Measurements from ENCODE around the gene ARMC7. TPM values are rescaled to one million over a fixed set of nuclear protein-coding genes. Genes with fewer than 3 reads are reported as not detected.

Gene ARMC7
- polyA plus RNA-seq, 6 donors from 2014 or later = 2.0 to 6.0 (median 4.5) TPM

DNA sequence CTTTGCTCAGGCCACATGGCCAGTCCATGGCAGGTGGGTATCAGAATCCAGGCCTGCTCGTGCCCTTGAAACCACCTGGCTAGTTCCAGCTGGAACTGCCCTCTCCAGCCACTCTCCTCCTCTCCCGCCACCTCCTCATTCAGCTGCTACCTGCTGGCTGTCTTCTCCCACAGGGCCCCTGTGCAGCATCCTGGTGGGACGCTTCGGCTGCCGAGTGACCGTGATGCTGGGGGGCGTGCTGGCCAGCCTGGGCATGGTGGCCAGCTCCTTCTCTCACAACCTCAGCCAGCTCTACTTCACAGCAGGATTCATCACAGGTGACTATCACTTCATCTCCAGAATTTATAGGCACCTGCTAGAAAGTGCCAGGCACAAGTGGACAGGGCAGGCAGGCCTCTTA, 11.9 kb upstream of the ARMC7 start:
- H3K27me3 Mint-ChIP-seq = peaks cover 0 to 9% (median 5%) of the 10 kb centered on the region in 3 donors
- ATAC-seq (ENCODE audit: low read depth in 2 of 2) = no peak

DNA sequence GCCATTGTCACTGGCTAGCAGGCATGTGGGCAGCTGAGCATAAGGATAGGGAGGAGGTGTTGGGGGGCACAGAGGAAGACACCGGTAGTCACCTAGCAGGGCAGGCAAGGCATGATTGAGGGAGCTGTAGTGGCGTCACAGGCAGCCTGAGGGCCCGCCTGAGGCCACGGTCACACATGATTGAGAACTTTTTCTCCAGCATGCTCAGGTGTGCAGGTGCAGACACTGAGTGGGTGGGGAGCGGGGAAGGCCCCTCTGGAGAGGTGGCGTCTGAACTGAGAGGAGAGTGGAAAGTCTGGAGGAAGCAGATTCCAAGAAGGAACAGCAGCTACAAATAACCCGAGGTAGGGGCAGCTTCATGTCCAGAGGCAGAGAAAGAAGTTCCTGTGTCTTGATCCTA, 10.9 kb upstream of the ARMC7 start:
- H3K27ac Mint-ChIP-seq = peak overlapping the region in 3 of 6 donors; percentile 41 to 88 (median 67)
- peak overlapping the region in 1 of 8 donors; percentile 9 for H3K4me3 Mint-ChIP-seq
- no peaks in the 10 kb centered on the region for H3K9me3 Mint-ChIP-seq
- ATAC-seq (ENCODE audit: low read depth in 2 of 2) = no peak
- H3K36me3 Mint-ChIP-seq = no peaks in the 10 kb centered on the region
- H3K4me1 Mint-ChIP-seq = peaks cover 8 to 23% (median 14%) of the 10 kb centered on the region in 3 donors
- H3K27me3 Mint-ChIP-seq = peaks cover 0 to 9% (median 5%) of the 10 kb centered on the region in 3 donors
- no peak for DNase-seq

More for the DNA sequence above, 11.9 kb upstream of the ARMC7 start:
- Mint-ChIP-seq H3K9me3 (no peaks in the 10 kb centered on the region), H3K4me3 (no peak overlapping the region), H3K4me1 (peaks cover 8 to 15% (median 13%) of the 10 kb centered on the region in 3 donors), H3K27ac (no peak overlapping the region), H3K36me3 (no peaks in the 10 kb centered on the region)
- DNase-seq = no peak

GRCh38 chr17:75099881-75100595, 9.7 kb upstream of the ARMC7 start:
- Mint-ChIP-seq H3K4me1 (peaks cover 8 to 25% (median 16%) of the 10 kb centered on the region in 3 donors), H3K27ac (no peak overlapping the region), H3K9me3 (no peaks in the 10 kb centered on the region), H3K36me3 (no peaks in the 10 kb centered on the region), H3K4me3 (no peak overlapping the region), H3K27me3 (peaks cover 0 to 9% (median 5%) of the 10 kb centered on the region in 3 donors)
- ATAC-seq (ENCODE audit: low read depth in 2 of 2) (no peak), DNase-seq (no peak)

DNA sequence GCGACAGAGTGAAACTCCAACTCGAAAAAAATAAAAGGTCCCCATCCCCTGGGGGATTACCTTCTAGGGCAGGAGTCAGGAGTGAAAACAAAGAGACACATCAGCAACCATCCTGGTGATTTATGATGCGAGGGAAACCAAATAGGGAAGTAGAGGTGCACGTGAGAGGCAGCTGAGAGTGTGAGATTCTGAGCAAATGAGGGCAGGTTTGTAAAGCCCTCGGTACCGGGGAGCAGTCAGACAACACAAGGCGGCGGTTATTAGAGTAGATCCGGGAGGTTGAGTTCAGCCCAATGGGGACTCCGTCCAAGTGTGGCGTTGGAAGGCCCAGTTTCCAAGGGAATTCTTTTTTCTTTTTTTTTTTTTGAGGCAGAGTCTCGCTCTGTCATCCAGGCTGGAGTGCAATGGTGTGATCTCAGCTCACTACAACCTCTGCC, 7.4 kb upstream of the ARMC7 start:
- DNase-seq (peak; percentile 84), ATAC-seq (ENCODE audit: low read depth in 2 of 2) (peak; percentile 96)
- Mint-ChIP-seq H3K9me3 (no peaks in the 10 kb centered on the region), H3K27me3 (peaks cover 0 to 21% (median 5%) of the 10 kb centered on the region in 3 donors), H3K36me3 (no peaks in the 10 kb centered on the region), H3K4me1 (peaks cover 13 to 22% (median 16%) of the 10 kb centered on the region in 3 donors), H3K27ac (peak overlapping the region; percentile 72 to 94 (median 85)), H3K4me3 (peak overlapping the region; percentile 3 to 68 (median 29))

DNA sequence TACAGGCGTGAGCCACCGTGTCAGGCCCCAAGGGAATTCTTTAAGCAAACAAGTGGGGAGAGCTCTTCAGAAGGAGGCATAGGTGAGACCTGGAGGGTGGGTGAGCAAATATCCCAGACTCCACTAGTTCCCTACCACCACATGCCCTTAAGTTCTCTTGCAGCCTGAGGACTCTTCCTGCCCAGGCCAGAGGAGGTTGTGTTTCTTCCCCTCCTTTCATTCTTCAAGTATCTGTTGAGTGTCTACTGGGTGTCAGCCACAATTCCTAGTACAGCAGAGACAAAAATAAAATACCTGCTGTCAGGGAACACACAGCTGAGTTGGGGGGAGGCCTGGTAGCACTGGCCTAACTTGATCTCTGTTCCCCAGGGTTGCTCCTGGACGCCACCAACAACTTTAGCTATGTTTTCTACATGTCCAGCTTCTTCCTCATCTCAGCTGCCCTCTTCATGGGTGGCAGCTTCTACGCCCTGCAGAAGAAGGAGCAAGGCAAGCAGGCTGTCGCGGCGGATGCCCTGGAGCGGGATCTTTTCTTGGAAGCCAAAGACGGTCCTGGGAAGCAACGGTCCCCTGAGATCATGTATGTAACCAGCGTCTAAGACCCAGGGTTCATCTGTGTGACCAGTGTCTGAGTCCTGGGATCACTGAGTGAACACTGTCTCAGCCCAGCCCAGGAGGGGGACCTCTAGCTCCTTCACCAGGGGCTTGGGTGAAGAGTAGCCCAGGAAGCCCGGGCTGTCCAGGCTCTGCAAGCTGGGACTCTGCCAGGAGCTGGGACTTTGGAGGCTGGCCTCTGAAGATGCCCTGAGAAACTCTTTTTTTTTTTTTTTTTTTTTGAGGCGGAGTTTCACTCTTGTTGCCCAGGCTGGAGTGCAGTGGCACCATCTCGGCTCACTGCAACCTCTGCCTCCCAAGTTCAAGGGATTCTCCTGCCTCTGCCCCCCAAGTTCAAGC, 5.9 kb upstream of the ARMC7 start:
- Mint-ChIP-seq H3K36me3 (no peaks in the 10 kb centered on the region), H3K27me3 (peaks cover 0 to 16% (median 5%) of the 10 kb centered on the region in 3 donors), H3K9me3 (no peaks in the 10 kb centered on the region), H3K4me1 (peaks cover 14 to 25% (median 17%) of the 10 kb centered on the region in 3 donors), H3K4me3 (peak overlapping the region in 3 of 8 donors; percentile 10 to 57 (median 29)), H3K27ac (peak overlapping the region; percentile 66 to 84 (median 80))
- DNase-seq = no peak
- ATAC-seq (ENCODE audit: low read depth in 2 of 2) = no peak

GRCh38 chr17:75105126-75106080, 4.4 kb upstream of the ARMC7 start:
- no peak for ATAC-seq (ENCODE audit: low read depth in 2 of 2)

GRCh38 chr17:75108193-75108592, 1.6 kb upstream of the ARMC7 start:
- Mint-ChIP-seq H3K36me3 (peaks cover 0 to 8% of the 10 kb centered on the region in 2 donors), H3K9me3 (no peaks in the 10 kb centered on the region), H3K27ac (no peak overlapping the region), H3K4me3 (peak overlapping the region; percentile 30 to 92 (median 86)), H3K4me1 (peaks cover 19 to 32% (median 26%) of the 10 kb centered on the region in 3 donors), H3K27me3 (peaks cover 0 to 15% (median 0%) of the 10 kb centered on the region in 3 donors)
- DNase-seq (no peak), ATAC-seq (ENCODE audit: low read depth in 2 of 2) (no peak)

More at GRCh38 chr17:75105126-75106080, 4.4 kb upstream of the ARMC7 start:
- Mint-ChIP-seq H3K36me3 (no peaks in the 10 kb centered on the region), H3K27ac (peak overlapping the region in 3 of 6 donors; percentile 72 to 85 (median 85)), H3K9me3 (no peaks in the 10 kb centered on the region), H3K4me3 (peak overlapping the region in 2 of 8 donors; percentile 22 to 62), H3K4me1 (peaks cover 18 to 28% (median 22%) of the 10 kb centered on the region in 3 donors), H3K27me3 (peaks cover 0 to 15% (median 5%) of the 10 kb centered on the region in 3 donors)
- DNase-seq = no peak

DNA sequence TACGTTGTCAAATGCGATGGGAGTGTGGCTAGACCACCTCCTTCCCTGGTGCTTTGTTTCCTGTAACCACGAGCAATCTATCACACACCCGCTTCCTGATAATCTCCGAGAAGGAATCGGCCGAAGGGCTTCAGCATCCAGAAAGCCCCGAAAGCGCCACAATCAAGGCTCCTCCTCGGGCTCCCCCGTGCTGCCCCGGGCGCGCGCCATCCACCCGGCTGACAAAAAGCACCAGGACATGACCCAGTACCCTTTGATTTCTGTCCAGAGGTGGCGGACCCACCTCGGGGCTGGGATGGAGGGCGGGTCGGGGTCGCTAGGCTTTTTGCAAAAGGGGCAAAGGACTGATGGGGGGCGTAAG, 743 bp upstream of the ARMC7 start:
- DNase-seq (no peak), ATAC-seq (ENCODE audit: low read depth in 2 of 2) (peak; percentile 20)
- H3K9me3 Mint-ChIP-seq = no peaks in the 10 kb centered on the region
- H3K27ac Mint-ChIP-seq = peak overlapping the region in 4 of 6 donors; percentile 61 to 93 (median 80)
- peaks cover 19 to 32% (median 32%) of the 10 kb centered on the region in 3 donors for H3K4me1 Mint-ChIP-seq
- H3K36me3 Mint-ChIP-seq = peaks cover 0 to 8% of the 10 kb centered on the region in 2 donors
- peaks cover 0 to 15% (median 0%) of the 10 kb centered on the region in 3 donors for H3K27me3 Mint-ChIP-seq
- H3K4me3 Mint-ChIP-seq = peak overlapping the region; percentile 79 to 93 (median 88)

DNA sequence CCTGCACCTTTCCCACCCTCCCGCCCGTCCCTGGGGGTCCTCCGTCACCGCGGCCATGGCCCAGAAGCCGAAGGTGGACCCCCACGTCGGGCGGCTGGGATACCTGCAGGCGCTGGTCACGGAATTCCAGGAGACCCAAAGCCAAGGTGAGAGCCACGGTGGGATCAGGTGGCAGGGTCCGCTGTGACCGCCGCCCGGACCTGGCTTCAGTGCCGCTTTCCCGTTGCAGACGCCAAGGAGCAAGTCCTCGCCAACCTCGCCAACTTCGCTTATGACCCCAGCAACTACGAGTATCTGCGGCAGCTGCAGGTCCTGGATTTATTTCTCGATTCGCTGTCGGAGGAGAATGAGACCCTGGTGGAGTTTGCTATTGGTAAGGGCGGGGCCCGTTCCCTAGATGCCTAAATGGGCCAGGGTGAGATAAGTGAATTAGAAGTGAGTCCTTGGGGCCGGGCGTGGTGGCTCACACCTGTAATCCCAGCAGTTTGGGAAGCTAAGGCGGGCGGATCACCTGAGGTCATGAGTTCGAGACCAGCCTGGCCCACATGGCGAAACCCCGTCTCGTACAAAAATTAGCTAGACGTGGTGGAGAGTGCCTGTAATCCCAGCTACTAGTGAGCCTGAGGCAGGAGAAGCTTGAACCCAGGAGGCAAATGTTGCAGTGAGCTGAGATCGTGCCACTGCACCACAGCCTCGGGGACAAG, 617 bp downstream of the ARMC7 start:
- peaks cover 29 to 46% (median 45%) of the 10 kb centered on the region in 3 donors for H3K4me1 Mint-ChIP-seq
- DNase-seq (no peak), ATAC-seq (ENCODE audit: low read depth in 2 of 2) (no peak)
- peak overlapping the region in 4 of 6 donors; percentile 39 to 69 (median 62) for H3K27ac Mint-ChIP-seq
- peaks cover 0 to 15% (median 0%) of the 10 kb centered on the region in 3 donors for H3K27me3 Mint-ChIP-seq
- H3K36me3 Mint-ChIP-seq = peaks cover 0 to 8% of the 10 kb centered on the region in 2 donors
- peak overlapping the region; percentile 79 to 93 (median 88) for H3K4me3 Mint-ChIP-seq
- H3K9me3 Mint-ChIP-seq = no peaks in the 10 kb centered on the region

DNA sequence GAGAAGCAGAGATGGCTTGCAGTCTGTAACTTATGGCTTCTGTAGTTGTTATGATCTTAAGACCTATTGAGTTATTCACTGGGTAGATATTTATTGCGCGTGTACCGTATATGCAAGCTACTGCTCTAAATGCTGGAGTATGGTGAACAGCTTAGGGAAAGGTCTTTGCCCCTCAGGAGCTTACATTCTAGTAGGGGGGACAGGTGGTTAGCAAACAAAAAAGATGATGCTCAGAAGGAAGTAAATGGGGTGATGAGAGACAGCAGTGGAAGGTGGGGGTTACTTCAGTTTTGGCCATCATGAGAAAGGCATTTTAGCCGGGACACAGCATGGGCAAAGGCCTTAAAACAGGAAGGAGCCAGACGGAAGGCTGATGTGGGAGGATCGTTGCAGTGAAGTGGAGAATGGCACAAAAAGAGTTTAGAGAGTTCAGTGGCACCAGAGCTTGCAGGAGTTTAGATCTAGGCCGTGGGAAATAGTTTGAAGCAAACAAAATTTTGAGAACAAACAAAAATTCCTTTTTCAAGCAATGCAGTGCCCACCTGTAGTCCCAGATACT, 2.1 kb downstream of the ARMC7 start:
- Mint-ChIP-seq H3K4me1 (peaks cover 29 to 59% (median 52%) of the 10 kb centered on the region in 3 donors), H3K36me3 (peaks cover 0 to 8% of the 10 kb centered on the region in 2 donors), H3K27me3 (peaks cover 0 to 2% (median 0%) of the 10 kb centered on the region in 3 donors), H3K9me3 (no peaks in the 10 kb centered on the region), H3K4me3 (peak overlapping the region in 7 of 8 donors; percentile 17 to 89 (median 77)), H3K27ac (peak overlapping the region in 2 of 6 donors; percentile 44 to 80)
- ATAC-seq (ENCODE audit: low read depth in 2 of 2) (no peak), DNase-seq (no peak)

GRCh38 chr17:75113798-75114551, 4.2 kb downstream of the ARMC7 start:
- Mint-ChIP-seq H3K27ac (peak overlapping the region; percentile 87 to 98 (median 93)), H3K27me3 (no peaks in the 10 kb centered on the region), H3K36me3 (peaks cover 0 to 8% of the 10 kb centered on the region in 2 donors), H3K9me3 (no peaks in the 10 kb centered on the region), H3K4me3 (peak overlapping the region; percentile 85 to 95 (median 92)), H3K4me1 (peaks cover 41 to 76% (median 71%) of the 10 kb centered on the region in 3 donors)
- ATAC-seq (ENCODE audit: low read depth in 2 of 2) (peak; percentile 66 to 67), DNase-seq (peak; percentile 88)
